NOMO-1 treated with dmso at 0.1 percent for 144 hours (cell line): Measurements from ENCODE around the gene FSIP1.

Experiments
- DNase-seq: peaks from one replicate; lab custom pipeline; 2025; ENCODE audit not compliant: unreplicated experiment; lab: John Stamatoyannopoulos, UW

The FSIP1 gene

DNA sequence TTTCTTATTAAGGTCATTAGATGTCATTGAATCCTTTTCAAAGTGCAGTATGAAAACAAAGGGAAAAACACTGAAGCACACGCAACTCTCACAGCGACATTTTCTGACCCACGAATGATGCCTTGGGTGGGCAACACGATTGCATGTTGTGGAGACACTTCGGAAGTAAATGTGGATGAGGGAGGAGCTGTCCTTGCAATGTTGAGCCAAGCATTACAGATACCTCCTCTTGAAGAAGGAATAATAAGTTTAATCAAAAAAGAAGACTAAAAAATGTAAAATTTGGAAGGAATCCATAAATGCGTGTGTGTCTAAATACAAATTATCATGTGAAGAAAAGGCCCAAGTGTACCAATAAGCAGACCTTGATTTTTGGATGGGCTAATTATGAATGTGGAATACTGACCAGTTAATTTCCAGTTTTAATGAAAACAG, 184.9 kb downstream of the FSIP1 start:
- DNase-seq = no peak

DNA sequence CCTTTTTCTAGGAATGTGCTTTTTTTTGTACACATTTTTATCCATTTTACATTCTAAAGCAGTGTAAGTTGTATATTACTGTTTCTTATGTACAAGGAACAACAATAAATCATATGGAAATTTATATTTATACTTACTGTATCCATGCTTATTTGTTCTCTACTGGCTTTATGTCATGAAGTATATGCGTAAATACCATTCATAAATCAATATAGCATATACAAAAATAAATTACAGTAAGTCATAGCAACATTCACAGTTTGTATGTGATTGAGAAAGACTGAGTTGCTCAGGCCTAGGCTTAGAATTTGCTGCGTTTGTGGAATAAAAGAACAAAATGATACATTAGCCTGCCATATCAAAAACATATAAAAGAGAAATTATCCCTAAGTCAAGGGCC, 185.3 kb downstream of the FSIP1 start:
- no peak for DNase-seq

DNA sequence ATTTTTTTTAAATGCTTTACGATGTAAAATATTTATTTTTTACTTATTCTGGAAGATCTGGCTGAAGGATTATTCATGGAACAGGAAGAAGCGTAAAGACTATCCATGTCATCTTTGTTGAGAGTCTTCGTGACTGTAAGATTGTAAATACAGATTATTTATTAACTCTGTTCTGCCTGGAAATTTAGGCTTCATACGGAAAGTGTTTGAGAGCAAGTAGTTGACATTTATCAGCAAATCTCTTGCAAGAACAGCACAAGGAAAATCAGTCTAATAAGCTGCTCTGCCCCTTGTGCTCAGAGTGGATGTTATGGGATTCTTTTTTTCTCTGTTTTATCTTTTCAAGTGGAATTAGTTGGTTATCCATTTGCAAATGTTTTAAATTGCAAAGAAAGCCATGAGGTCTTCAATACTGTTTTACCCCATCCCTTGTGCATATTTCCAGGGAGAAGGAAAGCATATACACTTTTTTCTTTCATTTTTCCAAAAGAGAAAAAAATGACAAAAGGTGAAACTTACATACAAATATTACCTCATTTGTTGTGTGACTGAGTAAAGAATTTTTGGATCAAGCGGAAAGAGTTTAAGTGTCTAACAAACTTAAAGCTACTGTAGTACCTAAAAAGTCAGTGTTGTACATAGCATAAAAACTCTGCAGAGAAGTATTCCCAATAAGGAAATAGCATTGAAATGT, 186.1 kb downstream of the FSIP1 start:
- no peak for DNase-seq

- DNase-seq = no peak
These were observed 187.1 kb downstream of the FSIP1 start for GRCh38 chr15:39595338-39596221.

GRCh38 chr15:39594446-39595337, 187.9 kb downstream of the FSIP1 start:
- no peak for DNase-seq

- no peak for DNase-seq
These were observed 188.8 kb downstream of the FSIP1 start for GRCh38 chr15:39593656-39594445.

- DNase-seq = no peak
These were observed 189.5 kb downstream of the FSIP1 start for GRCh38 chr15:39593071-39593655.

DNA sequence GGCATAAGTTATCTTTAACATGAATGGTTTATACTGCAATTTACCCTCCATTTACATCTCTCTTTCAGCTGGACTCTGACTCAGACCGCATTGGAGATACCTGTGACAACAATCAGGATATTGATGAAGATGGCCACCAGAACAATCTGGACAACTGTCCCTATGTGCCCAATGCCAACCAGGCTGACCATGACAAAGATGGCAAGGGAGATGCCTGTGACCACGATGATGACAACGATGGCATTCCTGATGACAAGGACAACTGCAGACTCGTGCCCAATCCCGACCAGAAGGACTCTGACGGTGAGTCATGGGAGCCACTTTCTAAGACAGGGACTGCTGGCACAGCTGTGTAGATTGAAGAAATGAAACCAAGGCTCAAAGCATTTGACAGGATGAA, 190.1 kb downstream of the FSIP1 start:
- no peak for DNase-seq

DNA sequence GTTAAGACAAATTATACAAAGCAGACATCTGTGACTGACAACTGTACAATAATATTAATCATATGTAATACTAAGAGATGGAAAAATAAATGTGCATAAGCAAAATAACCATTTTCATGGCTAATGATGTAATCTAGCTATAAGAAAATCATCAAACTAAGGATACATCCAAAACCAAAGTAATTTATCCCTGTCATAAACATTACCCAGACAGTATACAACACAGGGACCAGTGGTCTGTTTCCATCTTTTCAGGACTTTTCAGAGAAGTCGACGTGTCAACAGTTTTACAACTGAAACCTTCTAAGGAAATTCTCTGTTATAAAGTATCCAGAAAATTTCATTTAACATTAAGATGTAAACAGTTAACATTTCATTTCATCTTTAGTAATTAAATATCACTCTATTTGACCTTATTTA, 190.7 kb downstream of the FSIP1 start:
- no peak for DNase-seq

DNA sequence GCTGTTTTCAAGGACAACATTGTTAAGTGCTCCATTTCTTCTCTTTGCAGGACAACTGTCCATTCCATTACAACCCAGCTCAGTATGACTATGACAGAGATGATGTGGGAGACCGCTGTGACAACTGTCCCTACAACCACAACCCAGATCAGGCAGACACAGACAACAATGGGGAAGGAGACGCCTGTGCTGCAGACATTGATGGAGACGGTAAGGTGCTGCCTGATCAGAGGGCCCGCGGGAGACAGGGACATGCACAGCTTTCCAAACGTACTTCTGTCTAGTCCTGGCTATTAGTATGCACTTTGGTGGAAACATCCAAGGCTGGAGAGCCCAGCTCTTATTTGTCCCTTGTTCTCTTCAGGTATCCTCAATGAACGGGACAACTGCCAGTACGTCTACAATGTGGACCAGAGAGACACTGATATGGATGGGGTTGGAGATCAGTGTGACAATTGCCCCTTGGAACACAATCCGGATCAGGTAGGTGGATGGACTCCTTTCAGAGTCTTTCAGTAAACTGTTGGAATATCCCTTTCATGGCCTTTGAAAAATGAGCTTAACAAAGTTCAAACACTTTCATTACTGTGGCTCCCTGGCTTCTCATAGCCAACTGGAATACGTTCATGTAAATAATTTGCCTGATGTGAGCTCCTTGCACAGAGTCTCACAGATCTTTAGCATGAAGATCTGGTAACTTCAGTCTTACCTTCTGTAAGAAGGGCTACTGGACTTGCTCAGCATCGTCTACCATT, 191.3 kb downstream of the FSIP1 start:
- no peak for DNase-seq

- DNase-seq = no peak
These were observed 192.6 kb downstream of the FSIP1 start for GRCh38 chr15:39589815-39590644.

- no peak for DNase-seq
These were observed 193.3 kb downstream of the FSIP1 start for GRCh38 chr15:39589193-39589814.

DNA sequence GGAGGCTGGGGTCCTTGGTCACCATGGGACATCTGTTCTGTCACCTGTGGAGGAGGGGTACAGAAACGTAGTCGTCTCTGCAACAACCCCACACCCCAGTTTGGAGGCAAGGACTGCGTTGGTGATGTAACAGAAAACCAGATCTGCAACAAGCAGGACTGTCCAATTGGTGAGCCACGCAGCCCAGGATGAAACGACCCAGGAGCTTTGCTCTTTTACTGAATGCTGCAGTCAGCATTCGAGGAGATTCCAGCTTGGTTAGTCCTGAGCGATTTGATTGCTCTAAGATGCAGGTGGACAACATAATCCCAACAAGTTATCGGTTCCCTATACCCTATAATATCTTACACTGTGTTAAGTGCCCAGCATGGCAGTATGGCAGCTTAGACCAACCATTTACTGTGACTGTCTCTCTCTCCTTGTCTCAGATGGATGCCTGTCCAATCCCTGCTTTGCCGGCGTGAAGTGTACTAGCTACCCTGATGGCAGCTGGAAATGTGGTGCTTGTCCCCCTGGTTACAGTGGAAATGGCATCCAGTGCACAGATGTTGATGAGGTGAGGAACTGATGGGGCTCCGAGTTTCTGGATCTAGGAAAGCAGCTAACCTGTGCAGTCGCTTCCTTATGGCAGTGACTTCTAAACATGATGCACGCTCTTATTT, 194.0 kb downstream of the FSIP1 start:
- no peak for DNase-seq

DNA sequence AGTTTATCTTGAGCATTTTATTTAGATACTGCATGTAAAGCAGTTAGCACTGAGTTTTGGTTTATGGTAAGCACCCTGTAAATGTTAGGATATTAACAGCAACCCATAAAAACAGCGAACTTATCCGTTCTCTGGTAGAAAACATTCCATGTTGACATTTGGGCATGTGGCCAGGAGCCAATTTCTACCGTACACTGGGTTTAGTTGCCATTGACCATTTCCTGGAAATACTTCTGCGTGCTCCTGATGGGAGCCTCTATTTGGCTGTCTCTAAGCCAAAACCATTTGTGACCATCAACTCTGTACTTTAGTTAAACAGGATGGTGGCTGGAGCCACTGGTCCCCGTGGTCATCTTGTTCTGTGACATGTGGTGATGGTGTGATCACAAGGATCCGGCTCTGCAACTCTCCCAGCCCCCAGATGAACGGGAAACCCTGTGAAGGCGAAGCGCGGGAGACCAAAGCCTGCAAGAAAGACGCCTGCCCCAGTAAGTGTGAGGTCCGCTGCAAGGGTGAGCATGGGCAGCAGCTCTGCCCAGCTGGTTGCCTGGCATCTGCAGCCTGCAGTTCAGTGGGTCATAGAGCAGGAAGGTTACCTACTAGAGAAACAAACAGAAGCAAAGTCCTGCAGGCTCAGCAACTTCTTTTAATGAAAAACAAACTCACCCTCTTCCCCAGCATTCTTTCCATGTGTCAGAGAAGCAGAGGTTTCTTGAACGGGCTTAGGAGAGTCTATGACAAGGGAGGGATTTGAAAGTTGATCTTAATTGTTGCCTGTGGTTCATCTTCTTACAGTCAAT, 194.7 kb downstream of the FSIP1 start:
- no peak for DNase-seq

DNA sequence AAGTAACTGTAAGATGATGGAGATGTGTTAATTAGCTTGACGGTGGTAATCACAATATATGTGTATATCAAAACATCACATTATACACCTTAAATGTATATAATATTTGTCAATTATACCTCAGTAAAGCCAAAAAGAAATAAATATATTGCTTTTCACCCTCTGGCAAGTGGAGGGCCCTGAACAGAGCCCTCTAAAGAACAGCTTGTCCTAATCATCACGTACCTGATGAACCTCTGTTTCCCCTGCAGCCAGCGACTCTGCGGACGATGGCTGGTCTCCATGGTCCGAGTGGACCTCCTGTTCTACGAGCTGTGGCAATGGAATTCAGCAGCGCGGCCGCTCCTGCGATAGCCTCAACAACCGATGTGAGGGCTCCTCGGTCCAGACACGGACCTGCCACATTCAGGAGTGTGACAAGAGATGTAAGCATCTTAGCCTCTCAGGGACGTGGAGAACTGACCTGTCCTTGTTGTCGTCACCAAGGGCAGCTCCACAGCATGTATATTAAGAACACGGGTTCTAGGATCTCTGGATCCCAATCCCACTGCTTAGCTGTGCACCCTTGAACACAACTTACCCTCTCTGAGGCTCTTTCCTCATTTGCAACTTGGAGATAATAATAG, 195.4 kb downstream of the FSIP1 start:
- DNase-seq = no peak

DNA sequence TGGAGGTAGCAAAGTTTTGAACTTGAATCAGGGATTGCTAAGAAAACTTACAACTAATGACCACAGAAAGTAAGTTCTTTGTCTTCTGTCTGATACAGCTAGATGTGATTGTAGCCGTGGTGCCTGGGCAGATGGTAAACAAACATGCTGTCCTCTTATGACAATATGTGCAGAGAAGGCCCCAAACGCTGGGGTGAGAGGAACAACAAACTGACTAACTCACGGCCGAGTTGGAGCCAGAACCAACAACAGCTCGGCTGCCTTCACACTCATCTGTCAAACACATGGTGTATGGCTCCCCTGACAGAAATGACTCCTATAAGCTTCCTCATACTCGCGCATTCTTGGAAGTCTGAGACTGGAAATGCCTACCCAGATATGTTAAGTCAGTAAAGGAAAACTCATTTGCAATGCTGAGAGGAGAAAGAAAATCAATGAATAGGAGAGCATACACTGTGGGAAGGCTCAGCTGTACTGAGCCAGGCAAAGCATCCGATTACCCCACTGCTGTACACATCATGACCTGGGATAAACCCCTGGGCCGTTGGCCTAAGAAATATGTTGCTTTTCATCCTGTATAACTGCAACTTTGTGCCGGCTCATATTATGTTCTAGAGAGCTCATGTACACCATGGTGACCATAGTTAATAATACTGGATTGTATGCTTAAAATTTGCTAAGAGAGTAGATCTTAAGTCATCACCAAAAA, 196.1 kb downstream of the FSIP1 start:
- DNase-seq = no peak
